IMR-90 (cell line): ENCODE results near the gene TAX1BP1. TPM values are rescaled to one million over a fixed set of nuclear protein-coding genes. Genes with fewer than 3 reads are reported as not detected.

Experiments
- ATAC-seq: fragments of 200-7000 bp; cut with Tn5 transposase; 2 replicates; pipeline ENCODE4 v1.9.1; 2020; ENCODE audit warnings: low read depth, mild to moderate bottlenecking, moderate library complexity
- BruUV-seq: library from RNA; stranded (reverse); fragments of 400-500 nt; replicated peaks from 2 replicates; lab custom pipeline; 2021; lab: Mats Ljungman, UMichigan
- CTCF ChIA-PET: fragments of 300-600 bp; formaldehyde crosslinking; extraction: SDS; loops from one replicate; lab custom pipeline; 2021; ENCODE audit warnings: antibody characterized with exemption; lab: Yijun Ruan, JAX
- POLR2A ChIA-PET: fragments of 300-600 bp; sonication (Branson Sonifier 250); formaldehyde crosslinking; loops from one replicate; lab custom pipeline; 2022; ENCODE audit warnings: antibody characterized with exemption; ENCODE audit not compliant: unreplicated experiment; lab: Charles Lee
- DNase-seq: peaks from one replicate; pipeline ENCODE4 v3.0.0; 2013
- H2AFZ ChIP-seq: replicated peaks from 2 replicates; pipeline ENCODE3; 2013; ENCODE audit warnings: low read length, mild to moderate bottlenecking; ENCODE audit not compliant: poor library complexity
- H2AK5ac ChIP-seq: 2 replicates; pipeline ENCODE4 v1.6.1; 2013; ENCODE audit warnings: low read depth, low read length, inconsistent platforms
- H2AK9ac ChIP-seq: replicated peaks from 2 replicates; pipeline ENCODE3; 2013; ENCODE audit warnings: mild to moderate bottlenecking, low read depth, low read length, moderate library complexity; ENCODE audit not compliant: poor library complexity
- H2BK120ac ChIP-seq: 2 replicates; pipeline ENCODE4 v1.6.1; 2013; ENCODE audit warnings: low read depth, low read length, inconsistent platforms
- H2BK15ac ChIP-seq: 3 replicates; pipeline ENCODE4 v1.6.1; 2013; ENCODE audit warnings: low read depth, low read length, inconsistent platforms
- H2BK20ac ChIP-seq: 2 replicates; pipeline ENCODE4 v1.6.1; 2013; ENCODE audit warnings: low read depth, mild to moderate bottlenecking, inconsistent platforms, low read length, moderate library complexity
- H2BK5ac ChIP-seq: 2 replicates; pipeline ENCODE4 v1.6.1; 2013; ENCODE audit warnings: mild to moderate bottlenecking, low read depth, low read length, inconsistent platforms; ENCODE audit not compliant: poor library complexity, severe bottlenecking
- H3K14ac ChIP-seq: replicated peaks from 2 replicates; pipeline ENCODE4 v1.6.1; 2013; ENCODE audit warnings: low read depth, low read length, inconsistent platforms
- H3K18ac ChIP-seq: 2 replicates; pipeline ENCODE4 v1.6.1; 2013; ENCODE audit warnings: low read depth, low read length, control low read depth
- H3K23ac ChIP-seq: 2 replicates; pipeline ENCODE4 v1.6.1; 2013; ENCODE audit warnings: low read depth, low read length, inconsistent platforms
- H3K27ac ChIP-seq: 2 replicates; pipeline ENCODE4 v1.5.1; 2013; ENCODE audit warnings: mild to moderate bottlenecking, control low read depth, low read length; ENCODE audit not compliant: insufficient read depth
- H3K27me3 ChIP-seq: 2 replicates; pipeline ENCODE4 v1.6.1; 2013; ENCODE audit warnings: low read length; ENCODE audit not compliant: control insufficient read depth, insufficient read depth
- H3K36me3 ChIP-seq: 2 replicates; pipeline ENCODE4 v1.6.1; 2013; ENCODE audit warnings: low read length, mixed read lengths; ENCODE audit not compliant: control insufficient read depth, insufficient read depth
- H3K4ac ChIP-seq: 2 replicates; pipeline ENCODE4 v1.6.1; 2013; ENCODE audit warnings: low read depth, low read length, inconsistent platforms
- H3K4me1 ChIP-seq: 2 replicates; pipeline ENCODE4 v1.6.1; 2013; ENCODE audit warnings: low read length, mixed read lengths; ENCODE audit not compliant: control insufficient read depth, insufficient read depth
- H3K4me2 ChIP-seq: 2 replicates; pipeline ENCODE4 v1.6.1; 2013; ENCODE audit warnings: low read depth, mild to moderate bottlenecking, control low read depth, low read length, moderate library complexity
- H3K4me3 ChIP-seq: 2 replicates; pipeline ENCODE4 v1.5.1; 2013; ENCODE audit warnings: low read depth, mild to moderate bottlenecking, control low read depth, low read length, moderate library complexity; ENCODE audit not compliant: insufficient read depth
- H3K56ac ChIP-seq: 2 replicates; pipeline ENCODE4 v1.6.1; 2013; ENCODE audit warnings: low read length, inconsistent platforms; ENCODE audit not compliant: insufficient read depth; ENCODE audit errors: extremely low read depth
- H3K79me1 ChIP-seq, 2 experiments: 2 replicates each; pipeline ENCODE4 v1.6.1; 2013; ENCODE audit warnings: low read length in 2 of 2, inconsistent platforms in 1 of 2, low read depth in 1 of 2
- H3K9ac ChIP-seq: 2 replicates; pipeline ENCODE4 v1.6.1; 2013; ENCODE audit warnings: low read depth, low read length, control low read depth
- H3K9me1 ChIP-seq: 2 replicates; pipeline ENCODE4 v1.6.1; 2013; ENCODE audit warnings: low read length, inconsistent platforms; ENCODE audit not compliant: insufficient read depth
- H3K9me3 ChIP-seq: 2 replicates; pipeline ENCODE4 v1.6.1; 2013; ENCODE audit warnings: low read length; ENCODE audit not compliant: control insufficient read depth, insufficient read depth
- H4K20me1 ChIP-seq: 2 replicates; pipeline ENCODE4 v1.6.1; 2013; ENCODE audit warnings: low read length, inconsistent platforms; ENCODE audit not compliant: insufficient read depth
- H4K5ac ChIP-seq: 2 replicates; pipeline ENCODE4 v1.6.1; 2013; ENCODE audit warnings: mild to moderate bottlenecking, low read depth, low read length, control low read depth
- H4K8ac ChIP-seq, 2 experiments: 2 replicates each; pipeline ENCODE4 v1.6.1; 2013; ENCODE audit warnings: low read depth in 2 of 2, low read length in 2 of 2, control low read depth in 1 of 2, inconsistent platforms in 1 of 2
- H4K91ac ChIP-seq: 2 replicates; pipeline ENCODE4 v1.6.1; 2013; ENCODE audit warnings: low read depth, low read length, inconsistent platforms; ENCODE audit not compliant: insufficient read depth
- BHLHE40 ChIP-seq: fragments of 150-350 bp; IDR thresholded peaks from 2 replicates; pipeline ENCODE4 v1.6.1; 2016; ENCODE audit warnings: mild to moderate bottlenecking, low read depth, low read length
- CEBPB ChIP-seq: IDR thresholded peaks from 2 replicates; pipeline ENCODE4 v1.6.1; 2012; ENCODE audit warnings: low read depth, low read length, improper control_type of control experiment
- CHD1 ChIP-seq: IDR thresholded peaks from 2 replicates; pipeline ENCODE4 v1.6.1; 2012; ENCODE audit warnings: low read depth, low read length, improper control_type of control experiment
- CTCF ChIP-seq: conservative IDR thresholded peaks from 2 replicates; pipeline ENCODE4 v1.5.1; 2012; ENCODE audit warnings: mild to moderate bottlenecking, low read depth, low read length, improper control_type of control experiment
- ELK1 ChIP-seq: fragments of 150-350 bp; IDR thresholded peaks from 2 replicates; pipeline ENCODE4 v1.6.1; 2016; ENCODE audit warnings: low read depth, mild to moderate bottlenecking, low read length, moderate library complexity, borderline replicate concordance
- FOS ChIP-seq: fragments of 150-350 bp; IDR thresholded peaks from 2 replicates; pipeline ENCODE4 v1.6.1; 2016; ENCODE audit warnings: low read depth, low read length
- MAFK ChIP-seq: IDR thresholded peaks from 2 replicates; pipeline ENCODE4 v1.6.1; 2012; ENCODE audit warnings: low read depth, low read length, improper control_type of control experiment
- MAZ ChIP-seq: IDR thresholded peaks from 2 replicates; pipeline ENCODE4 v1.6.1; 2012; ENCODE audit warnings: low read depth, mild to moderate bottlenecking, low read length, improper control_type of control experiment, moderate library complexity, borderline replicate concordance
- MXI1 ChIP-seq: IDR thresholded peaks from 2 replicates; pipeline ENCODE4 v1.6.1; 2012; ENCODE audit warnings: low read depth, mild to moderate bottlenecking, low read length, moderate library complexity, borderline replicate concordance
- NFE2L2 ChIP-seq: fragments of 150-350 bp; IDR thresholded peaks from 2 replicates; pipeline ENCODE4 v1.6.1; 2016; ENCODE audit warnings: low read depth, mild to moderate bottlenecking, low read length
- POLR2A ChIP-seq: IDR thresholded peaks from 2 replicates; pipeline ENCODE4 v1.6.1; 2012; ENCODE audit warnings: mild to moderate bottlenecking, low read depth, low read length
- RAD21 ChIP-seq: IDR thresholded peaks from 2 replicates; pipeline ENCODE4 v1.6.1; 2012; ENCODE audit warnings: low read length, improper control_type of control experiment
- RCOR1 ChIP-seq: IDR thresholded peaks from 2 replicates; pipeline ENCODE4 v1.6.1; 2012; ENCODE audit warnings: mild to moderate bottlenecking, low read length, improper control_type of control experiment; ENCODE audit not compliant: insufficient replicate concordance
- RFX5 ChIP-seq: IDR thresholded peaks from 2 replicates; pipeline ENCODE4 v1.8.0; 2012; ENCODE audit warnings: low read depth, mild to moderate bottlenecking, low read length, moderate library complexity
- SMC3 ChIP-seq: fragments of 150-350 bp; IDR thresholded peaks from 2 replicates; pipeline ENCODE4 v1.6.1; 2016; ENCODE audit warnings: low read depth, mild to moderate bottlenecking, antibody characterized with exemption, low read length, moderate library complexity
- USF2 ChIP-seq: fragments of 150-350 bp; IDR thresholded peaks from 2 replicates; pipeline ENCODE4 v1.6.1; 2017; ENCODE audit warnings: mild to moderate bottlenecking, antibody characterized with exemption, low read length, low read depth
- WGBS, 2 experiments: methylation state at CpG; one replicate each; pipeline versions ENCODE4 v1.1.5 to v1.1.7; 2013; ENCODE audit warnings: missing lambda C conversion rate in 2 of 2; ENCODE audit not compliant: insufficient read length in 1 of 2; ENCODE audit errors: extremely low coverage in 2 of 2; 5-methylcytosine and 5-hydroxymethylcytosine counted together
- dilution Hi-C: fragments of 300-500 bp; cut with HindIII; formaldehyde crosslinking; loops from one replicate; pipeline ENCODE4 v1.14.3; 2018; ENCODE audit warnings: low sequenced_read_pairs; ENCODE audit not compliant: unreplicated experiment
- in situ Hi-C: fragments of 300-500 bp; cut with MboI; formaldehyde crosslinking; loops from 3 replicates; pipeline ENCODE4 v1.14.3; 2019; ENCODE audit warnings: low sequenced_read_pairs, inconsistent platforms, mixed read lengths
- intact Hi-C: fragments of 100-400 bp; cut with micrococcal nuclease; formaldehyde crosslinking; loops from 2 replicates; pipeline ENCODE4 v1.10.0; 2022
- polyA plus RNA-seq, 3 experiments: library from polyadenylated mRNA; depleted of rRNA; stranded (reverse); fragments of >200 nt; gene quantifications; 2 replicates each; pipeline ENCODE4 v1.2.3, GENCODE V29; 2012; ENCODE audit warnings: low replicate concordance in 1 of 3
- total RNA-seq: library from RNA; depleted of rRNA; stranded (reverse); fragments of >200 nt; gene quantifications from 2 replicates; pipeline ENCODE4 v1.2.3, GENCODE V29; 2012

TAX1BP1 gene
- total and polyA plus RNA-seq, 2 of the 4 experiments (the other 2 are of a cell fraction): 49.0 to 52.7 TPM

- dilution Hi-C loops: no loop called here
Observed at GRCh38 chr7:27705200-27705594, 34.8 kb upstream of the TAX1BP1 start.

More at GRCh38 chr7:27705200-27705594, 34.8 kb upstream of the TAX1BP1 start:
- Histone ChIP-seq H3K9ac (no peak overlapping the region), H2AK9ac (no peak overlapping the region), H3K36me3 (no peaks in the 10 kb centered on the region), H3K4ac (no peak overlapping the region), H3K4me3 (no peak overlapping the region), H2BK20ac (no peak overlapping the region), H3K14ac (no peak overlapping the region), H3K18ac (no peak overlapping the region), H3K9me3 (peaks cover 2% of the 10 kb centered on the region; the same call in 1 of the 2 replicates), H2BK15ac (no peak overlapping the region), H2AFZ (no peak overlapping the region), H3K27ac (no peak overlapping the region), H2BK5ac (no peak overlapping the region), H3K27me3 (no peaks in the 10 kb centered on the region), H3K23ac (no peak overlapping the region), H2AK5ac (no peak overlapping the region), H3K4me1 (peaks cover 3% of the 10 kb centered on the region; the same call in 1 of the 2 replicates), H3K79me1 (no peaks in the 10 kb centered on the region), H3K9me1 (no peaks in the 10 kb centered on the region), H4K8ac (no peak overlapping the region), H4K20me1 (no peaks in the 10 kb centered on the region), H2BK120ac (no peak overlapping the region), H3K56ac (no peak overlapping the region), H4K5ac (no peak overlapping the region), H3K4me2 (no peak overlapping the region), H4K91ac (no peak overlapping the region)
- TF ChIP-seq CTCF (no peak), ELK1 (no peak), FOS (no peak), SMC3 (no peak), CEBPB (no peak), MAFK (no peak), MAZ (no peak), NFE2L2 (no peak), RFX5 (no peak), USF2 (no peak), RCOR1 (no peak), RAD21 (no peak), POLR2A (no peak), MXI1 (no peak), BHLHE40 (no peak), CHD1 (no peak)
- BruUV-seq: no TSS peak
- intact Hi-C loops: no loop called here
- in situ Hi-C loops: no loop called here
- WGBS, 2 experiments: 100% methylated on average over 1 of the region's 2 CpGs; no CpG with 5 or more reads in 1 of the 2 experiments
- POLR2A ChIA-PET: no interaction called here
- ATAC-seq (no peak), DNase-seq (no peak)
- CTCF ChIA-PET: no interaction called here
